ENCODE data around the gene EVC2.

GRCh38 chr4:5589495-5589894 is 118.9 kb downstream of the EVC2 start:
- TF ChIP-seq POLR2A (IDR thresholded peaks at IDR 0.05) = no peak
- TF ChIP-seq, protein P1, sequence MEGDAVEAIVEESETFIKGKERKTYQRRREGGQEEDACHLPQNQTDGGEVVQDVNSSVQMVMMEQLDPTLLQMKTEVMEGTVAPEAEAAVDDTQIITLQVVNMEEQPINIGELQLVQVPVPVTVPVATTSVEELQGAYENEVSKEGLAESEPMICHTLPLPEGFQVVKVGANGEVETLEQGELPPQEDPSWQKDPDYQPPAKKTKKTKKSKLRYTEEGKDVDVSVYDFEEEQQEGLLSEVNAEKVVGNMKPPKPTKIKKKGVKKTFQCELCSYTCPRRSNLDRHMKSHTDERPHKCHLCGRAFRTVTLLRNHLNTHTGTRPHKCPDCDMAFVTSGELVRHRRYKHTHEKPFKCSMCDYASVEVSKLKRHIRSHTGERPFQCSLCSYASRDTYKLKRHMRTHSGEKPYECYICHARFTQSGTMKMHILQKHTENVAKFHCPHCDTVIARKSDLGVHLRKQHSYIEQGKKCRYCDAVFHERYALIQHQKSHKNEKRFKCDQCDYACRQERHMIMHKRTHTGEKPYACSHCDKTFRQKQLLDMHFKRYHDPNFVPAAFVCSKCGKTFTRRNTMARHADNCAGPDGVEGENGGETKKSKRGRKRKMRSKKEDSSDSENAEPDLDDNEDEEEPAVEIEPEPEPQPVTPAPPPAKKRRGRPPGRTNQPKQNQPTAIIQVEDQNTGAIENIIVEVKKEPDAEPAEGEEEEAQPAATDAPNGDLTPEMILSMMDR (IDR thresholded peaks at IDR 0.05) = no peak

Data from body of pancreas (tissue), 4 donors.